SKM-1 (cell line): ENCODE results near the gene GATA5.

Source experiments
- DNase-seq: peaks from one replicate; lab custom pipeline; 2025; ENCODE audit not compliant: unreplicated experiment; lab: John Stamatoyannopoulos, UW

Gene GATA5, protein sequence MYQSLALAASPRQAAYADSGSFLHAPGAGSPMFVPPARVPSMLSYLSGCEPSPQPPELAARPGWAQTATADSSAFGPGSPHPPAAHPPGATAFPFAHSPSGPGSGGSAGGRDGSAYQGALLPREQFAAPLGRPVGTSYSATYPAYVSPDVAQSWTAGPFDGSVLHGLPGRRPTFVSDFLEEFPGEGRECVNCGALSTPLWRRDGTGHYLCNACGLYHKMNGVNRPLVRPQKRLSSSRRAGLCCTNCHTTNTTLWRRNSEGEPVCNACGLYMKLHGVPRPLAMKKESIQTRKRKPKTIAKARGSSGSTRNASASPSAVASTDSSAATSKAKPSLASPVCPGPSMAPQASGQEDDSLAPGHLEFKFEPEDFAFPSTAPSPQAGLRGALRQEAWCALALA

DNA sequence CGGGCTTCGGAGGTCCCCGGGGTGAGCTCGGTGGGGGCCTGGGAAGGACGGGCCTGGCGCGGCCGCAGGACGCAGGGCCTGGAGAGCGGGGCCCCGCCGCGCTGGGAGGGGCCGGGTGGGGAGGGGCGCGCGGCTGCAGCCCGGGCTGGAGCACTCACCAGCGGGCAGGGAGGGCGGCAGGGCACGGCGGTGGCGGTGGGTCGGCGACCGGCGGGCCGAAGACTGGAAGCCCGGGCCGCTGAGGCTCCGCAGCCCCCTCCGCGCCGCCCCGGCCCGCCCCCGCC, at the start of gene GATA5:
GATA5 (minus strand) TSS at position 224 of the 284 bp plus-strand sequence. CDS start 474 bp downstream, outside the sequence.
- DNase-seq = no peak

DNA sequence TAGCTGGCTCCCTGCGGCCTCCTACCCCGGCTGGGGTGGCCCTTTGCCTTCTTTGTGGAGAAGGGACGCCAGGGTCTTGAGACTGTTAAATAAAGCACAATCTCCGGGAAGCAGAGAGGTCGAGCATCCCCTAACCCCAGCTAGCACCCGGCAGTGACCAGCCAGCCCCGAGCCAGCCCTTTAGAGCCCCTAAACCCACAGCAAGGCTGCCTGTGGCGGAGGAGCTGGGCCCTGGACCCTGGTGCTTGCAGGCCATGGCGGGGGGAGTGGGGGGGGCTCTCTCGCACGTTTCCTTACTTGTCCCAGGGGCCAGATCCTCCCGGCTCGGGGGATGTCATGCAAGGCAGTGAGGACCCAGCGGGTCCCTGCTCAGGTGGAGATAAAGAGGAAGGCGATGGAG, 49.2 kb upstream of the GATA5 start:
- DNase-seq = no peak

DNA sequence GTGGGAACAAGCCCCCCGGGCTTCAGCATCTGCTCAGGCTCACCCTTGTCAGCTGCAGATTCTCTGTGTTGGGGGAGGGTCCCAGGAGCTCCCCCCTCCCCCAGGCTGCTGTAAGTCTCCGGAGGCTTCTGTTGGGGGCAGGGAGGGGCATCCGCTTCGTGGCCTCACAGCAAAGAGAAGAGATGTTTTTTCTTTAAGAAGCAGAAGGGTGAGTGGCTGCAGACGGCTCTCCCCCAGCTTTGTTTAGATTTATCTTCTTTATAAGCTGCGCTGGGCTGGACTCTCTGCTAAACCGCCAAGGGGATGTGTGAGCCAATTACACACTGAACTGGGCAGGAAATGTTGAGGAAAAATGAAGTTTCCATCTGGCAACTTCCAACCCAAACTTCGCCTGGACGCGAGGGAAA, 48.7 kb upstream of the GATA5 start:
- DNase-seq = no peak

- DNase-seq = no peak
These were observed 47.8 kb upstream of the GATA5 start for GRCh38 chr20:62523473-62524203.

GRCh38 chr20:62522748-62523396, 47.1 kb upstream of the GATA5 start:
- no peak for DNase-seq

DNA sequence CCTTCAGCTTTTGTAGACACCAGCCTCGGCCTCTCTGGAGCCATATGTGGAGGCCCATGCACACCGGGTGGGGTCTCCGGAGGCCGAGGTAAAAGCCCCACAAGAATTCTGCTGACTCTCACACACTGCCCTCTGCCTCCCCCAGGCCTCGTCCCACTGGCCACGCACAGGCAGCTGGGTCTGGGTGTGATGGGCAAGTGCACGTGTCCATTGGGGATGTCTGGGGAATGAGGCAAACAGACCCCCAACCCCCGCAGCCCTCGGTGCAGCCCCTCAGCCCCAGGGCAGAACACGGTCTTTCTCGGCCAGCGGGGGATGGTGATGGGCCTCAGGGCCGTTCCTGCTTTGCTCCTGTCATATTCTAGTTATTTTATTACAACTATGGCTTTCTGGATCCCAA, 44.0 kb upstream of the GATA5 start:
- DNase-seq = no peak

DNA sequence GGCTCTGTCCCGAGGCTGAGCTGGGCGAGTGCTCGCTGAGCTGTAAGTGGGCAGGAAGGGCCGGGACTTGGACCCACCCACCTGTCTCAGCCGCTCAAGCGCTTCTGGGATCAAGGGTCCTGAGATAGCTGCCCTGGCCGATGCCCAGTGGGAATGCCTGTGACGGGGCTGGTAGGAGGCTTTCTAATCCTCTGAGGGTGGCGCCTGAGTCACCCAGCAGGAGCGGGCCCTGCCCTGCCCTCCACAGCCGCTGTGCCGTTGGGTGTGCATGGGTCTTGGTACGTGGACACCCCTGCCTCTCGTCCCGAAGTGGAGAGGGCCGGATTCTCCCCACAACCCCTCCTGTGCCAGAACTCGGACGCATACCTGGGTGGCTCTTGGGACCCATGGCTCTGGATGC, 43.1 kb upstream of the GATA5 start:
- DNase-seq = no peak

- no peak for DNase-seq
These were observed 42.3 kb upstream of the GATA5 start for GRCh38 chr20:62517901-62518610.

- no peak for DNase-seq
These were observed 41.4 kb upstream of the GATA5 start for GRCh38 chr20:62517168-62517567.

DNA sequence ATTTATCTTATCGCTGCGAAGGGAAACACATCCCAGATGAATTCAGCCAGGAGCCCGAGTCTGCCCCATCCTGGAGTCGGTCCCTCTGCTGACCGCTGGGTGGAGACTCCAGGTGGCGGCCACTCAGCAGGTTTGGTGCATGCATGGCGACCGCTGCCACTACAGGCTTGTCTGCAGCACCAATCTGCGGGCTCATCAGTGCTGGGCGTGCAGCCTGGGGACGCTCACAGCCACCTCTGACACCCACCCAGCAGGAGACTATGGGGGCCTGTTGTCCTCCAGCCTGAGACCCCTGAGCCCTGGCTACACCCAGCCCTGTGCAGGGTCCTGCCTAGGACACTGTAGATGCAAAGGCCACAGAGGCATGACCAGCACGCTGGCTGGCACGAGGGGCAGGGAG, 40.5 kb upstream of the GATA5 start:
- DNase-seq = no peak

DNA sequence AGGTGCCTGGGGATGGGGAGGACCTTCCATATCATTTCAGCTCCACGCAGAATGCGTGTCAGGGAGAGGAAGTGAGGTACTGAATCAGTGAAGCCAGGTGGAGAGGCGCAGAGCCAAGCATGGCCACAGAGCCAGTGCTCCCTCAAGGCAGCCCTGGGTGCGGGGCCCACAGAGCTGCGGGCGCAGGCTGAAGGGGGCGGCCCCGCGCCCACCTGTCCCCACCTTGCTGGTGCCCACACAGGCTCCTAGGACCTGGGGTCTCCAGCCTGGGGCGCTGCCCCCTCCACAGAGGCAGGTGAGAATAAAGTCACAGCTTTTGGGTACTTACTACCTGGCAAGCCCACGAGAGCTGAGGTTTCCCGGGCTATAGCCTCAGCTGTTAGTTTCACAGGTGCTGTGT, 40.0 kb upstream of the GATA5 start:
- DNase-seq = no peak

GRCh38 chr20:62515280-62515679, 39.5 kb upstream of the GATA5 start:
- no peak for DNase-seq

GRCh38 chr20:62513991-62514390, 38.2 kb upstream of the GATA5 start:
- no peak for DNase-seq

GRCh38 chr20:62511915-62512610, 36.3 kb upstream of the GATA5 start:
- no peak for DNase-seq

DNA sequence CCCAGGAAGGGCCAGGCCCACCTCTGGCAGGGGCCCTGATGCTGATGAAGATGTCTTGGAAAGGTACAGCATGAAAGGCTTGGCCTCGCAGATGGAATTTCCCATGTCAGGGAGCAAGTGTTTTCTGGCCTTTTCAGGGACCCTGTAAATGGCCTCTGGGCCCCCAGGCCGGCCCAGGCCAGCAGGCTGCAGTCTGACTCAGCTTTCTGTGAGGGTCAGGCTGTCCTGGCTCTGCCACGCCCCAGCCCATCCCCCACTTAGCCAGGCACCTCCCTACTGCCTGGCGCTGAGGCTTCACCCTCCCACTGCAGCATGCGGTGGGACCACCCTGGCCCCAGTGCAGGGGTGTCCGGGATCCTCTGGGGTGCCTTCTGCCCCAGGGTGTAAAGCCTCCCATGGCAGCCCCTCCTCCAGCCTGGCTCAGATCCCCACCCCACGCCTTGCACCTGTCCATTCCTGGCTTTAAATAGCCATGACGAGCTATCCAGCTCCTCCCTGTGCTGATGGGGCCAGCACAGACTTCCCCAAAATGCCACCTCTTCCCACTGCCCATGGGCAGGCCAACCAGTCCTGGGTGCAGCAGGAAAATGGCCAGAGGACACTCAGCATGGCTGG, 35.6 kb upstream of the GATA5 start:
- no peak for DNase-seq

GRCh38 chr20:62508641-62509051, 32.9 kb upstream of the GATA5 start:
- no peak for DNase-seq

- DNase-seq = no peak
These were observed 32.3 kb upstream of the GATA5 start for GRCh38 chr20:62507991-62508640.

DNA sequence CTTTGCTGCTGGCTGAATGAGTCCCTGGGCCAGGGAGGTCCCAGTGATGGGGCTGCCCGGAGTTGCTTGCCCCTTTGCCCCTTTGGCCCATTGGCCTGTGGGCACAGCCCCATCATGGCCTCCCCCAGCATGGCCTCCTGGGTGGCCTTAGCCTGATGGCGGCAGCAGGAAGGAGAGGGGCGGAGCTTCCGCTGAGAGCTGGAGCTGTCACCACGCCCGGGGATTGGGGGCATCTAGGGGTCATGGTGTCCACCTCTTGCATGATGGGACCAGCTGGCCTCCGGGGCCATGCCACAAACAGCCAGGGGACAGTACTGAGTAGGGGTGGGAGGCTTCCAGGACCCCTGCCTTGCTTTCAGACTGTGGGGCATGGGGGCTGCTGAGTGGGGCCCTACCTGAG, 31.5 kb upstream of the GATA5 start:
- no peak for DNase-seq

DNA sequence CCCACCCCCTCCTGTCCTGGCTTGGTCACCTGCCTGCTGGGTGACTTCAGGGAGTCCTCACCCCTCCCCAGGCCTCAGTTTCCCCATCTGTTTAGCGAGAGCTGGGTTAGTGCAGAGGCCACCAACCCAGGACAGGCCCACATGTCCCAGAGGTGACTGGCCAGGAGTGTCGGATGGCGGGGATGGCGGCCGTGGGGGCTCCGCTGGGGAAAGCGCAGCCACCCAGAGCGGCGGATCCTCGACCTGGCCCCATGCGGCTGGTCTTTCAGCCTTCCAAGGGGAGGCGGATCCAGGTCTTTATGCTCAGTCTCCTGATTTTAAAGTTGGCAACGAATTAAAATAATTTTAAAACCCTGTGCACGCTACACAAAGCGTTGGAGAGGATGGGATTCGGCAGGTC, 31.0 kb upstream of the GATA5 start:
- no peak for DNase-seq

GRCh38 chr20:62506087-62506486, 30.3 kb upstream of the GATA5 start:
- no peak for DNase-seq
